ENCODE data around the gene OR10S1. TPM values are rescaled to one million over a fixed set of nuclear protein-coding genes. Genes with fewer than 3 reads are reported as not detected.

OR10S1 gene
- total RNA-seq, 1 experiment from 2014 or later, result not detected

DNA sequence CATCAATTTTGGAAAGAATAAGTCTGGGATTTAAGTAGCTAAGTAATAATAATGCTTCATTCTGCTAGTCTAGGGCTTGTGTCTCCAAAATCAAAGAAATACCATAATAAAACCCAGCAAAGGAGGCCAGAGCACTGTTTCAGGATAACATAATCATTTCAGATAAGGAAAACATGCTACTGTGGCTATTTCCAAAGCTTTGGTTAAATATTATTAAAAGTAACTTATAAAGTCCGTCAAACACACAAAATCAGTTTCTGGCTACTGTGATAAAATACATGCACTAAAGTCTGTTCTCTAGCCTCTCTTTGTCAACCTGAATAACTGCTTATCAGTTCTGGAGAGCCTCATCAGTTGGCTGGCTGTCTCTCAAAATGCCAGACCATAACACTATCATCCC lies 32.4 kb downstream of the OR10S1 start:
- ChIA-PET POLR2A (ENCODE audit: unreplicated experiment) (no interaction called here), CTCF (no interaction called here)
- Histone ChIP-seq H3K9me3 (ENCODE audit: insufficient read depth, low read depth) (no peaks in the 10 kb centered on the region), H3F3A (ENCODE audit: insufficient read depth, low read depth) (no peaks in the 10 kb centered on the region), H3K4me2 (no peak overlapping the region), H3K4me1 (replicated peaks; ENCODE audit: insufficient read depth) (no peaks in the 10 kb centered on the region), H3K27ac (no peak overlapping the region), H3K36me3 (ENCODE audit: low read depth) (no peaks in the 10 kb centered on the region), H3K79me2 (ENCODE audit: low read depth) (no peaks in the 10 kb centered on the region), H3K27me3 (ENCODE audit: insufficient read depth, low read depth) (no peaks in the 10 kb centered on the region), H3K4me3 (no peak overlapping the region), H3K9me2 (ENCODE audit: insufficient read depth) (no peaks in the 10 kb centered on the region), H4K20me1 (ENCODE audit: insufficient read depth) (no peaks in the 10 kb centered on the region), H2AFZ (no peak overlapping the region)
- BruUV-seq (replicated peaks), result no TSS peak
- TF ChIP-seq, protein P1, sequence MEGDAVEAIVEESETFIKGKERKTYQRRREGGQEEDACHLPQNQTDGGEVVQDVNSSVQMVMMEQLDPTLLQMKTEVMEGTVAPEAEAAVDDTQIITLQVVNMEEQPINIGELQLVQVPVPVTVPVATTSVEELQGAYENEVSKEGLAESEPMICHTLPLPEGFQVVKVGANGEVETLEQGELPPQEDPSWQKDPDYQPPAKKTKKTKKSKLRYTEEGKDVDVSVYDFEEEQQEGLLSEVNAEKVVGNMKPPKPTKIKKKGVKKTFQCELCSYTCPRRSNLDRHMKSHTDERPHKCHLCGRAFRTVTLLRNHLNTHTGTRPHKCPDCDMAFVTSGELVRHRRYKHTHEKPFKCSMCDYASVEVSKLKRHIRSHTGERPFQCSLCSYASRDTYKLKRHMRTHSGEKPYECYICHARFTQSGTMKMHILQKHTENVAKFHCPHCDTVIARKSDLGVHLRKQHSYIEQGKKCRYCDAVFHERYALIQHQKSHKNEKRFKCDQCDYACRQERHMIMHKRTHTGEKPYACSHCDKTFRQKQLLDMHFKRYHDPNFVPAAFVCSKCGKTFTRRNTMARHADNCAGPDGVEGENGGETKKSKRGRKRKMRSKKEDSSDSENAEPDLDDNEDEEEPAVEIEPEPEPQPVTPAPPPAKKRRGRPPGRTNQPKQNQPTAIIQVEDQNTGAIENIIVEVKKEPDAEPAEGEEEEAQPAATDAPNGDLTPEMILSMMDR (conservative IDR thresholded peaks at IDR 0.05), result no peak
- TF ChIP-seq EZH2 (IDR thresholded peaks at IDR 0.05; ENCODE audit: low read depth), result no peak
- no peak for DNase-seq
- intact Hi-C loops (cut with micrococcal nuclease; ENCODE audit: unreplicated experiment), result no loop called here

DNA sequence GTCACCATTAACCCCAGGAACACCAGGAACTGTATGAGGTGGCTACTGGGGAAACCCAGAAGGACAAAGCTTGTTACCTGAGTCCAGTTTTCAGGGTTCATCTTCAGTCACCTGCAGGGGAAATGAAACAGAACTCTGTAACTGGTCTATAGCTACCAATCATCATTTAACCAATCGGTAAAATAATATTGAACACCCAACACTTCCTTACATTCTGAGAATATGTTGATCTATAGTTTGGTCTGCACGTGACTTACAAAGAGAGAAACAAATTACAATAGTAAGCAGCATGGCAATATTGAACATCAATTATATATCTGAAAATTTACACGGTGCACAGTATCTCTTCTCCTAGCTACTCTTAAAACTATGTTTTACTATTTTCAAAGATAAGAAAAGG lies 33.8 kb downstream of the OR10S1 start, which contains the start of gene OR6T1:
Gene OR6T1, minus strand, starts transcription at position 101 of the 400 bp plus-strand sequence. Its CDS starts 0 bp downstream, at position 101.
- Histone ChIP-seq H3K9me3 (ENCODE audit: insufficient read depth, low read depth) (no peaks in the 10 kb centered on the region), H3K9me2 (ENCODE audit: insufficient read depth) (no peaks in the 10 kb centered on the region), H3K27me3 (ENCODE audit: insufficient read depth, low read depth) (no peaks in the 10 kb centered on the region), H4K20me1 (ENCODE audit: insufficient read depth) (no peaks in the 10 kb centered on the region), H3K4me2 (no peak within 1 kb of the TSS), H2AFZ (no peak within 1 kb of the TSS), H3K36me3 (ENCODE audit: low read depth) (no peaks in the 10 kb centered on the region), H3K4me3 (no peak within 1 kb of the TSS), H3K79me2 (ENCODE audit: low read depth) (no peaks in the 10 kb centered on the region), H3K27ac (no peak within 1 kb of the TSS), H3K4me1 (replicated peaks; ENCODE audit: insufficient read depth) (no peaks in the 10 kb centered on the region), H3F3A (ENCODE audit: insufficient read depth, low read depth) (no peaks in the 10 kb centered on the region)
- TF ChIP-seq, protein P1 (conservative IDR thresholded peaks at IDR 0.05), result no peak
- no peak for TF ChIP-seq EZH2 (IDR thresholded peaks at IDR 0.05; ENCODE audit: low read depth)
- intact Hi-C loops (cut with micrococcal nuclease; ENCODE audit: unreplicated experiment), result no loop called here
- POLR2A ChIA-PET (ENCODE audit: unreplicated experiment), result no interaction called here
- no TSS peak for BruUV-seq (replicated peaks)
- CTCF ChIA-PET, result no interaction called here
- no peak for DNase-seq

DNA sequence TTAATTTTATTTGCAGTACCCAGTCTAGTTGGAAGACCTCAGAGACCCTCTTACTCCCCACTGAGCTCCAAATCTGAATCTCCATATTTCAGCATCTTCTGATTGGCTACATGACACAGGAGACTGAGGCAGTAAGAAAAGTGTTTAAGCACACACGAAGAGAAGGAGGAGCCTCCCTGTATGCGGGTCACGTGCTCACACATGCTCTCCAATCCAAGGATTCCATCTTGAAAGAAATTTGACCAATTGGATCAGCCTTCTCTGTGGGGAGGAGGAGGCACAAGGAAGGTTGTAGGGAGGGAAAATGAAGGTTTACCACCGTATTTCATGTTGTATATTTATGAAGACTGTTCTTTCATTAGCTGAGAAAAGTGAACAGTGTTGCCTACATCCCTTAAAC lies 35.2 kb downstream of the OR10S1 start:
- ChIA-PET CTCF (no interaction called here), POLR2A (ENCODE audit: unreplicated experiment) (no interaction called here)
- Histone ChIP-seq H3K4me1 (replicated peaks; ENCODE audit: insufficient read depth) (no peaks in the 10 kb centered on the region), H3K79me2 (ENCODE audit: low read depth) (no peaks in the 10 kb centered on the region), H3K27me3 (ENCODE audit: insufficient read depth, low read depth) (no peaks in the 10 kb centered on the region), H4K20me1 (ENCODE audit: insufficient read depth) (no peaks in the 10 kb centered on the region), H3F3A (ENCODE audit: insufficient read depth, low read depth) (no peaks in the 10 kb centered on the region), H2AFZ (no peak overlapping the region), H3K4me3 (no peak overlapping the region), H3K36me3 (ENCODE audit: low read depth) (no peaks in the 10 kb centered on the region), H3K27ac (no peak overlapping the region), H3K9me2 (ENCODE audit: insufficient read depth) (no peaks in the 10 kb centered on the region; the same call in 1 of the 2 replicates), H3K9me3 (ENCODE audit: insufficient read depth, low read depth) (no peaks in the 10 kb centered on the region), H3K4me2 (no peak overlapping the region)
- DNase-seq, result no peak
- no TSS peak for BruUV-seq (replicated peaks)
- intact Hi-C loops (cut with micrococcal nuclease; ENCODE audit: unreplicated experiment), result no loop called here
- TF ChIP-seq, protein P1 (conservative IDR thresholded peaks at IDR 0.05), result no peak
- no peak for TF ChIP-seq EZH2 (IDR thresholded peaks at IDR 0.05; ENCODE audit: low read depth)
